HEK293 (cell line): ENCODE data around the gene GTF2IRD1.

Experiments
- GLI4 ChIP-seq: fragments of 450-650 bp; formaldehyde crosslinking; IDR thresholded peaks from 2 replicates; pipeline ENCODE4 v1.5.1; 2016; ENCODE audit warnings: missing biosample characterization, missing genetic modification characterization
- PATZ1 ChIP-seq: fragments of 450-650 bp; formaldehyde crosslinking; IDR thresholded peaks from 2 replicates; pipeline ENCODE4 v1.5.1; 2016; ENCODE audit warnings: missing biosample characterization, missing genetic modification characterization
- REST ChIP-seq: fragments of 450-650 bp; formaldehyde crosslinking; IDR thresholded peaks from 2 replicates; pipeline ENCODE4 v1.5.1; 2016; ENCODE audit warnings: missing biosample characterization, missing genetic modification characterization
- SP2 ChIP-seq: fragments of 450-650 bp; formaldehyde crosslinking; IDR thresholded peaks from 2 replicates; pipeline ENCODE4 v1.5.1; 2016; ENCODE audit warnings: missing biosample characterization, missing genetic modification characterization
- YY1 ChIP-seq: fragments of 450-650 bp; formaldehyde crosslinking; IDR thresholded peaks from 2 replicates; pipeline ENCODE4 v1.5.1; 2018; ENCODE audit warnings: missing biosample characterization, missing genetic modification characterization
- ZNF138 ChIP-seq: fragments of 450-650 bp; formaldehyde crosslinking; IDR thresholded peaks from 2 replicates; pipeline ENCODE4 v1.5.1; 2016; ENCODE audit warnings: missing biosample characterization, missing genetic modification characterization, borderline replicate concordance
- ZNF558 ChIP-seq: fragments of 450-650 bp; formaldehyde crosslinking; IDR thresholded peaks from 2 replicates; pipeline ENCODE4 v1.5.1; 2016; ENCODE audit warnings: missing biosample characterization, missing genetic modification characterization
- ZXDB ChIP-seq: fragments of 450-650 bp; formaldehyde crosslinking; IDR thresholded peaks from 2 replicates; pipeline ENCODE4 v1.5.1; 2016; ENCODE audit warnings: missing biosample characterization, missing genetic modification characterization
- TF ChIP-seq, protein P1 (sequence below): fragments of 450-650 bp; formaldehyde crosslinking; IDR thresholded peaks from 2 replicates; pipeline ENCODE4 v1.5.1; 2016; ENCODE audit warnings: missing biosample characterization, missing genetic modification characterization
- TF ChIP-seq, protein P2 (sequence below): fragments of 450-650 bp; formaldehyde crosslinking; IDR thresholded peaks from 2 replicates; pipeline ENCODE4 v1.5.1; 2016; ENCODE audit warnings: missing biosample characterization, missing genetic modification characterization, borderline replicate concordance

DNA sequence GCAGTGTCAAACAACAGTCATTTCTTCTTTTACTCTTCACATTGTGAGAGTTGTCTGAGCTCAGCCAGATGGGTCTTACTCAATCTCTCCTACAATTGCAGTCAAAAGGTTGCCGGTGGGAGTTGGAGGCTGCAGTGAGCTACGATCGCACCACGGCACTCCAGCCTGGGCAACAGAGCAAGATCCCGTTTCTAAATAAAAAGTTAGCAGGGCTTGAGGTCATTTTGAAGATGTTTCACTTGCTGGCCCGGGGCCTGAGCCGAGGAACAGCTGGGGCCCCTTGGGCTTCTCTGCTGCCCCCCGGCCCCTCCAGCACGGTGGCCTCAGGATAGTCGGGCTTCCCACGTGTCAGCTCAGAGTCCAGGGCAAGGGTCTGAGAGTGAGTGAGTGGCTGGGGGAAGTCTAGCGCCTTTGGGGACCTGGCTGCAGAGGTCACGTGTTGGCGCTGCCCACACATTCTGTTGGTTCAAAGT is 40.4 kb downstream of the GTF2IRD1 start:
- TF ChIP-seq, protein P1, sequence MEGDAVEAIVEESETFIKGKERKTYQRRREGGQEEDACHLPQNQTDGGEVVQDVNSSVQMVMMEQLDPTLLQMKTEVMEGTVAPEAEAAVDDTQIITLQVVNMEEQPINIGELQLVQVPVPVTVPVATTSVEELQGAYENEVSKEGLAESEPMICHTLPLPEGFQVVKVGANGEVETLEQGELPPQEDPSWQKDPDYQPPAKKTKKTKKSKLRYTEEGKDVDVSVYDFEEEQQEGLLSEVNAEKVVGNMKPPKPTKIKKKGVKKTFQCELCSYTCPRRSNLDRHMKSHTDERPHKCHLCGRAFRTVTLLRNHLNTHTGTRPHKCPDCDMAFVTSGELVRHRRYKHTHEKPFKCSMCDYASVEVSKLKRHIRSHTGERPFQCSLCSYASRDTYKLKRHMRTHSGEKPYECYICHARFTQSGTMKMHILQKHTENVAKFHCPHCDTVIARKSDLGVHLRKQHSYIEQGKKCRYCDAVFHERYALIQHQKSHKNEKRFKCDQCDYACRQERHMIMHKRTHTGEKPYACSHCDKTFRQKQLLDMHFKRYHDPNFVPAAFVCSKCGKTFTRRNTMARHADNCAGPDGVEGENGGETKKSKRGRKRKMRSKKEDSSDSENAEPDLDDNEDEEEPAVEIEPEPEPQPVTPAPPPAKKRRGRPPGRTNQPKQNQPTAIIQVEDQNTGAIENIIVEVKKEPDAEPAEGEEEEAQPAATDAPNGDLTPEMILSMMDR (tag by site-specific recombination) = no peak
- TF ChIP-seq ZXDB (tag by site-specific recombination) (no peak), REST (tag by site-specific recombination) (no peak), ZNF138 (no peak), ZNF558 (tag by site-specific recombination) (no peak), YY1 (tag by site-specific recombination) (no peak), GLI4 (tag by site-specific recombination) (no peak), SP2 (tag by site-specific recombination) (no peak), PATZ1 (tag by site-specific recombination) (no peak)
- TF ChIP-seq, protein P2, sequence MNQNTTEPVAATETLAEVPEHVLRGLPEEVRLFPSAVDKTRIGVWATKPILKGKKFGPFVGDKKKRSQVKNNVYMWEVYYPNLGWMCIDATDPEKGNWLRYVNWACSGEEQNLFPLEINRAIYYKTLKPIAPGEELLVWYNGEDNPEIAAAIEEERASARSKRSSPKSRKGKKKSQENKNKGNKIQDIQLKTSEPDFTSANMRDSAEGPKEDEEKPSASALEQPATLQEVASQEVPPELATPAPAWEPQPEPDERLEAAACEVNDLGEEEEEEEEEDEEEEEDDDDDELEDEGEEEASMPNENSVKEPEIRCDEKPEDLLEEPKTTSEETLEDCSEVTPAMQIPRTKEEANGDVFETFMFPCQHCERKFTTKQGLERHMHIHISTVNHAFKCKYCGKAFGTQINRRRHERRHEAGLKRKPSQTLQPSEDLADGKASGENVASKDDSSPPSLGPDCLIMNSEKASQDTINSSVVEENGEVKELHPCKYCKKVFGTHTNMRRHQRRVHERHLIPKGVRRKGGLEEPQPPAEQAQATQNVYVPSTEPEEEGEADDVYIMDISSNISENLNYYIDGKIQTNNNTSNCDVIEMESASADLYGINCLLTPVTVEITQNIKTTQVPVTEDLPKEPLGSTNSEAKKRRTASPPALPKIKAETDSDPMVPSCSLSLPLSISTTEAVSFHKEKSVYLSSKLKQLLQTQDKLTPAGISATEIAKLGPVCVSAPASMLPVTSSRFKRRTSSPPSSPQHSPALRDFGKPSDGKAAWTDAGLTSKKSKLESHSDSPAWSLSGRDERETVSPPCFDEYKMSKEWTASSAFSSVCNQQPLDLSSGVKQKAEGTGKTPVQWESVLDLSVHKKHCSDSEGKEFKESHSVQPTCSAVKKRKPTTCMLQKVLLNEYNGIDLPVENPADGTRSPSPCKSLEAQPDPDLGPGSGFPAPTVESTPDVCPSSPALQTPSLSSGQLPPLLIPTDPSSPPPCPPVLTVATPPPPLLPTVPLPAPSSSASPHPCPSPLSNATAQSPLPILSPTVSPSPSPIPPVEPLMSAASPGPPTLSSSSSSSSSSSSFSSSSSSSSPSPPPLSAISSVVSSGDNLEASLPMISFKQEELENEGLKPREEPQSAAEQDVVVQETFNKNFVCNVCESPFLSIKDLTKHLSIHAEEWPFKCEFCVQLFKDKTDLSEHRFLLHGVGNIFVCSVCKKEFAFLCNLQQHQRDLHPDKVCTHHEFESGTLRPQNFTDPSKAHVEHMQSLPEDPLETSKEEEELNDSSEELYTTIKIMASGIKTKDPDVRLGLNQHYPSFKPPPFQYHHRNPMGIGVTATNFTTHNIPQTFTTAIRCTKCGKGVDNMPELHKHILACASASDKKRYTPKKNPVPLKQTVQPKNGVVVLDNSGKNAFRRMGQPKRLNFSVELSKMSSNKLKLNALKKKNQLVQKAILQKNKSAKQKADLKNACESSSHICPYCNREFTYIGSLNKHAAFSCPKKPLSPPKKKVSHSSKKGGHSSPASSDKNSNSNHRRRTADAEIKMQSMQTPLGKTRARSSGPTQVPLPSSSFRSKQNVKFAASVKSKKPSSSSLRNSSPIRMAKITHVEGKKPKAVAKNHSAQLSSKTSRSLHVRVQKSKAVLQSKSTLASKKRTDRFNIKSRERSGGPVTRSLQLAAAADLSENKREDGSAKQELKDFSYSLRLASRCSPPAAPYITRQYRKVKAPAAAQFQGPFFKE = no peak
